Activated CD8-positive, alpha-beta T cell treated with anti-CD3 and anti-CD28 coated beads for 36 hours (primary cell): ENCODE results near the gene DNASE1L3. TPM values are rescaled to one million over a fixed set of nuclear protein-coding genes. Genes with fewer than 3 reads are reported as not detected.
"Not testable (repeated sequence)": the region's sequence is repeated elsewhere in the genome, so short reads cannot be mapped to it uniquely, and the experiment has no call there.

Source experiments
- ATAC-seq: fragments of 200-7000 bp; cut with Tn5 transposase; one replicate; pipeline ENCODE4 v1.10.0; 2021; ENCODE audit warnings: mild to moderate bottlenecking, moderate library complexity
- CTCF ChIA-PET: fragments of 350-600 bp; sonication (Branson Sonifier 250); formaldehyde crosslinking; loops from one replicate; lab custom pipeline; 2021; ENCODE audit warnings: antibody characterized with exemption; lab: Charles Lee
- POLR2A ChIA-PET: fragments of 350-600 bp; sonication (Branson Sonifier 250); formaldehyde crosslinking; loops from one replicate; lab custom pipeline; 2021; ENCODE audit warnings: antibody characterized with exemption; lab: Charles Lee
- DNase-seq: peaks from one replicate; pipeline ENCODE4 v3.0.0-alpha.2; 2020
- H3K27ac Mint-ChIP-seq: one replicate; pipeline ENCODE4 v1.8.0; 2021; ENCODE audit warnings: mild to moderate bottlenecking, mixed read lengths
- H3K27me3 Mint-ChIP-seq: one replicate; pipeline ENCODE4 v1.8.0; 2021; ENCODE audit warnings: mixed read lengths
- H3K36me3 Mint-ChIP-seq: one replicate; pipeline ENCODE4 v1.8.0; 2021; ENCODE audit warnings: low read depth, mixed read lengths
- H3K4me1 Mint-ChIP-seq: one replicate; pipeline ENCODE4 v1.8.0; 2021; ENCODE audit warnings: low read depth, mixed read lengths
- H3K4me3 Mint-ChIP-seq: one replicate; pipeline ENCODE4 v1.8.0; 2021; ENCODE audit warnings: mild to moderate bottlenecking, moderate library complexity, mixed read lengths
- H3K9me3 Mint-ChIP-seq: one replicate; pipeline ENCODE4 v1.8.0; 2021; ENCODE audit warnings: mixed read lengths
- intact Hi-C: fragments of 100-400 bp; cut with micrococcal nuclease; formaldehyde crosslinking; loops from one replicate; pipeline ENCODE4 v1.10.0; 2022
- total RNA-seq, 2 experiments: library from RNA; stranded (reverse); gene quantifications; one replicate each; pipeline ENCODE4 v1.2.3, GENCODE V29; 2021
- TF ChIP-seq, protein P1 (sequence below): fragments of 200-600 bp; IDR thresholded peaks from one replicate; pipeline ENCODE4 v1.8.0; 2022; ENCODE audit warnings: antibody characterized with exemption, mild to moderate bottlenecking

The DNASE1L3 gene
- total RNA-seq, 2 experiments from 2014 or later = not detected

DNA sequence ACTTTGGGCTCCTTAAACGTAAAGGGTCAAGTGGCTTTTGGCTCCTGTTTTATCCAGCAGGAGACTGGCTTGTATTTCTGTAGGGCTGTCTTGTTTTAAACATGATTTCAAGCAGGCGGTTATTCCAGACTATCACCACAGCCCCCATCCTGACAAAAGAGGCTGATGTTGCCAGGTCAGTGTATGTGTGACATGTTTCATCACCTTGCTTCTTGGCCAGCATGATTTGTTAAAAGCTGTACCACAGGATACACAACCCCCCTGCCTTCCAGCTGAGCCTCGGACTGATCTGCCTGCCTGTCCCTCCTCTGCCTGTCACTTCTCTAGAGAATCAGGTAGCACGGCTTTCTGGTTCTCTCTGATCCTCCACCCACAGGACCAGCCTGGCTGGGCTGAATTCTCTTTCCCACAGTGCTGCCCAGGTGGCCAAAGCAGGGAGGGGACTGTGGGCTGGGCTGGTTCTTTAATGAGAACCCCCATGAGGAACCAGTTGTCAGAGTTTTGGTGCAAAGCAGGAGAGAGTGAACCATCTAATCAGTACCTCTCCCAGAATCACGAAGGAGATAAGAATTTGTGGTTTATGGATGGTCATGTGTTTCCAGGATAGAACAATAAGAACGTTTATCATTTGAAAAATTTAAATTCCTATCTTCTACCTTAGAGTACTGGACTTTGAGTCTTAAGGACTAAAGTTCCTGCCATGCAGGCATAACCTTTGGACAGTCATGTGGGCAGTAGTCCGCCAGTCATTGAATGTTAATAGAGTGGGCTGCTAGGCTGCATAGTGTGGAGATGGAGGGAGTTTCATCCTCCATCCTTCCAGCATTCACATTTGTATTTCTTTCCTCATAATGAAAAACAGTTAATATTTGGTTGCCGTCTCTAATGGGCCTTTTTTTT is 35.6 kb upstream of the DNASE1L3 start:
- no peaks in the 10 kb centered on the region for H3K9me3 Mint-ChIP-seq
- no peaks in the 10 kb centered on the region for H3K36me3 Mint-ChIP-seq
- no peaks in the 10 kb centered on the region for H3K27me3 Mint-ChIP-seq
- CTCF ChIA-PET = no interaction called here
- peaks cover 6% of the 10 kb centered on the region for H3K4me1 Mint-ChIP-seq
- ATAC-seq = no peak
- H3K4me3 Mint-ChIP-seq = no peak overlapping the region
- DNase-seq = no peak
- no peak overlapping the region for H3K27ac Mint-ChIP-seq
- POLR2A ChIA-PET = interaction anchor here (0.6 kb wide), 1 partner anchor 158 kb away, joined by 4 read pairs; no protein-coding TSS in a partner anchor
- intact Hi-C loops = no loop called here
- TF ChIP-seq, protein P1, sequence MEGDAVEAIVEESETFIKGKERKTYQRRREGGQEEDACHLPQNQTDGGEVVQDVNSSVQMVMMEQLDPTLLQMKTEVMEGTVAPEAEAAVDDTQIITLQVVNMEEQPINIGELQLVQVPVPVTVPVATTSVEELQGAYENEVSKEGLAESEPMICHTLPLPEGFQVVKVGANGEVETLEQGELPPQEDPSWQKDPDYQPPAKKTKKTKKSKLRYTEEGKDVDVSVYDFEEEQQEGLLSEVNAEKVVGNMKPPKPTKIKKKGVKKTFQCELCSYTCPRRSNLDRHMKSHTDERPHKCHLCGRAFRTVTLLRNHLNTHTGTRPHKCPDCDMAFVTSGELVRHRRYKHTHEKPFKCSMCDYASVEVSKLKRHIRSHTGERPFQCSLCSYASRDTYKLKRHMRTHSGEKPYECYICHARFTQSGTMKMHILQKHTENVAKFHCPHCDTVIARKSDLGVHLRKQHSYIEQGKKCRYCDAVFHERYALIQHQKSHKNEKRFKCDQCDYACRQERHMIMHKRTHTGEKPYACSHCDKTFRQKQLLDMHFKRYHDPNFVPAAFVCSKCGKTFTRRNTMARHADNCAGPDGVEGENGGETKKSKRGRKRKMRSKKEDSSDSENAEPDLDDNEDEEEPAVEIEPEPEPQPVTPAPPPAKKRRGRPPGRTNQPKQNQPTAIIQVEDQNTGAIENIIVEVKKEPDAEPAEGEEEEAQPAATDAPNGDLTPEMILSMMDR = no peak

DNA sequence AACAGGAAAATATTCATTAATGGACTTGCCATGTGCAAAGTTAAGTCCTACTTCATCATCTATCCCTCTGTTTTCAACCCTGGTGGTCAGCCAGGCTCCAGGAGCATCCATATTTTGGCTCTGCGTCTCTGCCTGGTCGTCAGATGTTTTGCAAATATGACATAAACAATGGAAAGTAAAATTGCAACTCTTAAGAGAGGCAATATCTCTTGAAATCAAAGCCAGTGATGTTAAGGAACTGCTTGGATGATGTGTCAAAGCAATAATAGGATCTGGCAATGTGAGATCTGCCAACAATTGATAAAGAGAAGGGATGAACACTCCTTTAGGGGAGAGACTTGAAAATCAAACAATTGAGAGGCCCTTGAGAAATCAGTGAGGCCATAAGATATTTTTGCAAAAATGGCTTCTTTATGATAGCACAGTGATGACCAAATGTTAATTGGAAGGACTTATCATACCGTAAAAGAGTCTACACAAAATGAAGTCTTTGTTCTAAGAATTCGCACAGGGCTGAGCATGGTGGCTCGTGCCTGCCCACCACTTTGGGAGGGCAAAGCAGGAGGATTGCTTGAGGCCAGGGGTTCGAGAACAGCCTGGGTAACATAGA is 33.3 kb upstream of the DNASE1L3 start:
- Mint-ChIP-seq H3K27me3 (no peaks in the 10 kb centered on the region), H3K4me1 (peaks cover 3% of the 10 kb centered on the region), H3K36me3 (no peaks in the 10 kb centered on the region), H3K4me3 (no peak overlapping the region), H3K27ac (no peak overlapping the region), H3K9me3 (no peaks in the 10 kb centered on the region)
- POLR2A ChIA-PET = no interaction called here
- DNase-seq (no peak), ATAC-seq (no peak)
- CTCF ChIA-PET = interaction anchor here (1.1 kb wide), 1 partner anchor 27 kb away, joined by 6 read pairs; no protein-coding TSS in a partner anchor
- intact Hi-C loops = no loop called here
- TF ChIP-seq, protein P1 = no peak

DNA sequence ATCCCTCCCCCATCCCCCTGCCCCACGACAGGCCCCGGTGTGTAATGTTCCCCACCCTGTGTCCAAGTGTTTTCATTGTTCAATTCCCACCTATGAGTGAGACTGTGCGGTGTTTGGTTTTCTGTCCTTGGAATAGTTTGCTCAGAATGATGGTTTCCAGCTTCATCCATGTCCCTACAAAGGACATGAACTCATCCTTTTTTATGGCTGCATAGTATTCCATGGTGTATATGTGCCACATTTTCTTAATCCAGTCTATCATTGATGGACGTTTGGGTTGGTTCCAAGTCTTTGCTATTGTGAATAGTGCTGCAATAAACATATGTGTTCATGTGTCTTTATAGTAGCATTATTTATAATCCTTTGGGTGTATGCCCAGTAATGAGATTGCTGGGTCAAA is 32.1 kb upstream of the DNASE1L3 start:
- ATAC-seq = not testable (repeated sequence)

DNA sequence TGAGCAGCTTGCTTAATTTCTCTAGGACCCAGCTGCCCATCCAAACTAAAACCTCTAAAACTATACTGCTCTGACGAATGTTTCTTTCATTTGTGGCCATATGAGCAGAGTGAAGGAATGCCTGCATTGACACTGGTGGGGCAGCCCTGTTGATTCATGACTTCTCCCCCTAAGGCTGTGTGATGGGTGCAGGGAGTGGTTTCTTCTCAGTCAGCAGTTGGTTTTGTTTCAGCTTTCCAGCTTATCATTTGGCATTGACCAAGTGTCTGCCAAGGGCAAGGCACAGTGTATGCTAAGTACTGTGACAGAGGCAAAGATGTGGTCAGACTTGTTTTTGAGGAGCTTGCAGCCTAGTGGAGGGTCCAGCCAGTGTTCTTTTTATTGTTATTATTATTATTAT is 31.6 kb upstream of the DNASE1L3 start:
- no peaks in the 10 kb centered on the region for H3K9me3 Mint-ChIP-seq
- ChIA-PET POLR2A (no interaction called here), CTCF (interaction anchor here (0.9 to 1.7 kb wide), 5 partner anchors 11 to 64 kb away, joined by 3 to 4 read pairs (median 3); partner anchors contain the start of genes HTD2 and RPP14)
- DNase-seq = no peak
- H3K27ac Mint-ChIP-seq = no peak overlapping the region
- H3K27me3 Mint-ChIP-seq = no peaks in the 10 kb centered on the region
- TF ChIP-seq, protein P1 = no peak
- peaks cover 3% of the 10 kb centered on the region for H3K4me1 Mint-ChIP-seq
- ATAC-seq = no peak
- intact Hi-C loops = no loop called here
- no peaks in the 10 kb centered on the region for H3K36me3 Mint-ChIP-seq
- no peak overlapping the region for H3K4me3 Mint-ChIP-seq

More for the DNA sequence above, 32.1 kb upstream of the DNASE1L3 start:
- CTCF ChIA-PET = interaction anchor here (1.1 to 1.3 kb wide), 3 partner anchors 25 to 63 kb away, joined by 3 to 6 read pairs (median 4); partner anchors contain the start of genes HTD2 and RPP14
- H3K27ac Mint-ChIP-seq, POLR2A ChIA-PET, H3K27me3 Mint-ChIP-seq, H3K4me3 Mint-ChIP-seq, H3K9me3 Mint-ChIP-seq, DNase-seq, H3K36me3 Mint-ChIP-seq, H3K4me1 Mint-ChIP-seq, intact Hi-C loops: not testable (repeated sequence)

DNA sequence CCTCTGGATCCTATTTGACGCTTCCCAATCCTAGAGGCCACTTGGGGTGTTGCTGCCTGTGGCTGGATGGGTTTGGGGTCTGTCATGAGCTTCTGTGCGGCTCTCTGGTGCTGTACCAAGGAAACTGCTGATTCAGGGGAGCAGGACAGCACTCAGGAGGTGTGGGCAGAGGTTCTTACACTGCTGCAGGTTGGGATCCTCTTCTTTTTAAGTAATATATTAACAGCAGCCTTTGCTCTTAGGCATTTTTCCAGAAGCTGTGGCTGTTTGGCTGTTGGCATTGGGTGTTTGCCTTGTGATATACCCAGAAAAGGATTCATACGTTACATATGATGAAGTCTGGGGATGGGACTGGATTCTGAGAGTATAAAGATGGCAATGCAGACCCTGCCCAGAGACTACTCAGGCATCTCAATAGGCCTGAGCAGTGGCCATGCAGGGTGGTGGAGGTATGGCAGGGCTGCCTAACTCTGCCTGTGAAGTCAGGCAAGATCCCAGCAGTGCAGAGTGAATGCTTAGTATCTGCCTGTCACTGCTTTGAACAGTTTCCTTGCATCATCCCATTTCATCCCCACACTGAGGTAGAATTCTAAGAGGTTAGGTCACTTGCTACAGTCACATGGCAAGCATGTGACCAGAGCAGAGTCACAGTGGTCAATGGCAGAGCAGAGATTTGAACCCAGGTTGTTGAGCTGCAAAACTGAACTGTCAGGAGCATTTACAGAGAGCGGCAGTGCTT is 30.7 kb upstream of the DNASE1L3 start:
- POLR2A ChIA-PET = no interaction called here
- no peak for DNase-seq
- Mint-ChIP-seq H3K27me3 (peaks cover 1% of the 10 kb centered on the region), H3K9me3 (no peaks in the 10 kb centered on the region), H3K4me1 (peaks cover 5% of the 10 kb centered on the region), H3K36me3 (no peaks in the 10 kb centered on the region), H3K4me3 (no peak overlapping the region), H3K27ac (no peak overlapping the region)
- TF ChIP-seq, protein P1 = no peak
- no peak for ATAC-seq
- intact Hi-C loops = no loop called here
- CTCF ChIA-PET = interaction anchor here (0.9 to 1.7 kb wide), 4 partner anchors 10 to 54 kb away, joined by 3 to 4 read pairs (median 3); no protein-coding TSS in a partner anchor
